HEK293T (cell line): Measurements from ENCODE around the gene CDC16.

ENCODE experiments used
- ARNT ChIP-seq: fragments of 450-650 bp; IDR thresholded peaks from 2 replicates; pipeline ENCODE4 v1.6.1; 2017; ENCODE audit warnings: mild to moderate bottlenecking
- BHLHE40 ChIP-seq: fragments of 450-650 bp; IDR thresholded peaks from 2 replicates; pipeline ENCODE4 v1.6.1; 2016; ENCODE audit warnings: mild to moderate bottlenecking, moderate library complexity, borderline replicate concordance
- CTBP1 ChIP-seq: fragments of 450-650 bp; IDR thresholded peaks from 2 replicates; pipeline ENCODE4 v1.6.1; 2016; ENCODE audit warnings: borderline replicate concordance
- FOXA1 ChIP-seq: fragments of 450-650 bp; IDR thresholded peaks from 2 replicates; pipeline ENCODE4 v1.6.1; 2016; ENCODE audit warnings: mild to moderate bottlenecking
- FOXM1 ChIP-seq: fragments of 450-650 bp; IDR thresholded peaks from 2 replicates; pipeline ENCODE4 v1.6.1; 2017; ENCODE audit warnings: mild to moderate bottlenecking, borderline replicate concordance
- HDGF ChIP-seq: fragments of 450-650 bp; IDR thresholded peaks from 2 replicates; pipeline ENCODE4 v1.6.1; 2017; ENCODE audit warnings: antibody characterized with exemption, borderline replicate concordance
- L3MBTL2 ChIP-seq: fragments of 450-650 bp; conservative IDR thresholded peaks from 2 replicates; pipeline ENCODE4 v1.6.1; 2016; ENCODE audit warnings: mild to moderate bottlenecking
- SP1 ChIP-seq: fragments of 450-650 bp; IDR thresholded peaks from 2 replicates; pipeline ENCODE4 v1.6.1; 2017
- SUZ12 ChIP-seq: fragments of 450-650 bp; IDR thresholded peaks from 2 replicates; pipeline ENCODE4 v1.6.1; 2016; ENCODE audit warnings: mild to moderate bottlenecking
- TARDBP ChIP-seq: fragments of 450-650 bp; IDR thresholded peaks from 2 replicates; pipeline ENCODE4 v1.6.1; 2016
- TF ChIP-seq, protein P1 (sequence below): fragments of 450-650 bp; IDR thresholded peaks from 2 replicates; pipeline ENCODE4 v1.6.1; 2016

DNA sequence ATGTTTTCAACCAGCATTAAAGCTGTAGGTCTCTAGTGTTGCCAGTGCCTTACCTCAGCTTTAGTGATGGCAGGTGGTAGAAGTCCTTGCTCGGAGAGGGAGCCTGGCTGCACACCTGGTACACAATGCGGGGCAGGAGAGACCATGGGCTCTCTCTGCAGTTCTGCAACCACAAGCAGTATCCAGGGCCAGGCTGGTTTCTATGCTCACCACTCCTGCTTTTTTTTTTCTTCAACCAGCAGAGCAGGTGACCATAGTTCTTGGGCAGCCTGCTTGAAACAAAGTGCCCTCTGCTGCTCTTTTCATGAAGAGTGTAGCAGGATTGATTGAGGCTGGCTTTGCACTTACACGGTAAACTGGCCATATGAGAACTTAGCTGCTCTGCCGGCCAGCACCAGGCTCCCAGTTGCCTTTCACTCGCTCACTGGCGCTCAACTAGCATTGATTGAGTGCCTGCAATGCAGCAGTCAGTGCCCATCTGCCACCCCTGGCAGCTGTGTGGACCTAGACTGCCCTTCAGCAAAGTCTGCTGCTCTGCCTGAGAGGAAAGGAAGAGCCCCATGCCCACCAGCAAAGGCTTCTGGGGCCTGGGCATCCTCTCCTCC, 75.2 kb downstream of the CDC16 start:
- TF ChIP-seq SUZ12 (no peak), SP1 (no peak), BHLHE40 (no peak), FOXA1 (no peak), CTBP1 (no peak), L3MBTL2 (no peak), HDGF (no peak), TARDBP (no peak), ARNT (no peak), FOXM1 (no peak)
- TF ChIP-seq, protein P1, sequence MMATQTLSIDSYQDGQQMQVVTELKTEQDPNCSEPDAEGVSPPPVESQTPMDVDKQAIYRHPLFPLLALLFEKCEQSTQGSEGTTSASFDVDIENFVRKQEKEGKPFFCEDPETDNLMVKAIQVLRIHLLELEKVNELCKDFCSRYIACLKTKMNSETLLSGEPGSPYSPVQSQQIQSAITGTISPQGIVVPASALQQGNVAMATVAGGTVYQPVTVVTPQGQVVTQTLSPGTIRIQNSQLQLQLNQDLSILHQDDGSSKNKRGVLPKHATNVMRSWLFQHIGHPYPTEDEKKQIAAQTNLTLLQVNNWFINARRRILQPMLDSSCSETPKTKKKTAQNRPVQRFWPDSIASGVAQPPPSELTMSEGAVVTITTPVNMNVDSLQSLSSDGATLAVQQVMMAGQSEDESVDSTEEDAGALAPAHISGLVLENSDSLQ, result no peak
